ENCODE measurements around the gene BUB3. TPM values are rescaled to one million over a fixed set of nuclear protein-coding genes. Genes with fewer than 3 reads are reported as not detected.

Gene BUB3
- total RNA-seq, 1 donor from 2014 or later, result 49.3 TPM

GRCh38 chr10:123140983-123141390, 13.2 kb upstream of the BUB3 start:
- no peak for DNase-seq (ENCODE audit: low spot score)

GRCh38 chr10:123141791-123142700, 12.2 kb upstream of the BUB3 start:
- DNase-seq (ENCODE audit: low spot score), result no peak

- DNase-seq (ENCODE audit: low spot score), result no peak
These were observed 11.5 kb upstream of the BUB3 start for GRCh38 chr10:123142701-123143161.

GRCh38 chr10:123143162-123143824, 10.9 kb upstream of the BUB3 start:
- DNase-seq (ENCODE audit: low spot score), result no peak

GRCh38 chr10:123143825-123144168, 10.4 kb upstream of the BUB3 start:
- DNase-seq (ENCODE audit: low spot score), result no peak

GRCh38 chr10:123144697-123145541, 9.3 kb upstream of the BUB3 start:
- DNase-seq (ENCODE audit: low spot score), result no peak

- no peak for DNase-seq (ENCODE audit: low spot score)
These were observed 8.6 kb upstream of the BUB3 start for GRCh38 chr10:123145542-123146012.

- DNase-seq (ENCODE audit: low spot score), result no peak
These were observed 7.9 kb upstream of the BUB3 start for GRCh38 chr10:123146013-123146893.

- no peak for DNase-seq (ENCODE audit: low spot score)
These were observed 7.1 kb upstream of the BUB3 start for GRCh38 chr10:123146894-123147634.

- no peak for DNase-seq (ENCODE audit: low spot score)
These were observed 6.4 kb upstream of the BUB3 start, which contains the start of gene HMX2 for GRCh38 chr10:123147635-123148413. Gene HMX2, plus strand, starts transcription at chr10:123148136. Its CDS starts 243 bp downstream, at chr10:123148379.

- DNase-seq (ENCODE audit: low spot score), result no peak
These were observed 5.6 kb upstream of the BUB3 start for GRCh38 chr10:123148414-123149161.

- DNase-seq (ENCODE audit: low spot score), result no peak
These were observed 5.0 kb upstream of the BUB3 start for GRCh38 chr10:123149162-123149567.

- no peak for DNase-seq (ENCODE audit: low spot score)
These were observed 4.5 kb upstream of the BUB3 start for GRCh38 chr10:123149568-123150270.

- DNase-seq (ENCODE audit: low spot score), result no peak
These were observed 3.8 kb upstream of the BUB3 start for GRCh38 chr10:123150271-123150985.

GRCh38 chr10:123150986-123151736, 3.0 kb upstream of the BUB3 start:
- no peak for DNase-seq (ENCODE audit: low spot score)

GRCh38 chr10:123151737-123152135, 2.5 kb upstream of the BUB3 start:
- no peak for DNase-seq (ENCODE audit: low spot score)

All from mesenteric fat pad (tissue), 1 donor.